Gastroesophageal sphincter (tissue), 3 donors: ENCODE measurements around the gene TM9SF3.

Experiments used
- CTCF ChIP-seq, 4 experiments: fragments of 200-600 bp in 2 of 4; fragments of 450-650 bp in 2 of 4; sonication (generic) in 1 of 4; IDR thresholded peaks; one replicate each; pipeline ENCODE4 v1.5.1; 2017 to 2019; ENCODE audit warnings: antibody characterized with exemption in 4 of 4, mild to moderate bottlenecking in 2 of 4, moderate library complexity in 2 of 4
- POLR2A ChIP-seq, 2 donors: fragments of 450-650 bp; IDR thresholded peaks; one replicate each; pipeline ENCODE4 v1.6.1; 2017; ENCODE audit warnings: antibody characterized with exemption in 2 of 2, mild to moderate bottlenecking in 2 of 2, moderate library complexity in 1 of 2

GRCh38 chr10:96618653-96619052 lies 31.8 kb upstream of the TM9SF3 start:
- no peak for TF ChIP-seq CTCF (IDR thresholded peaks at IDR 0.05)
- no peak for TF ChIP-seq POLR2A (IDR thresholded peaks at IDR 0.05)
